ENCODE data around the gene SHF. TPM values are rescaled to one million over a fixed set of nuclear protein-coding genes. Genes with fewer than 3 reads are reported as not detected.

The SHF gene
- total and polyA plus RNA-seq, 2 of the 8 experiments (the other 6 are each of a cell fraction or from before 2014, with no cell fraction given), result 13.1 to 26.7 TPM

- TF ChIP-seq CHD7 (IDR thresholded peaks at IDR 0.05; ENCODE audit: insufficient replicate concordance, low read length) (no peak), PHF8 (conservative IDR thresholded peaks at IDR 0.05; ENCODE audit: low read depth, low read length) (no peak), ASH2L (IDR thresholded peaks at IDR 0.05; ENCODE audit: low read length) (no peak), KDM5A (IDR thresholded peaks at IDR 0.05; ENCODE audit: low read length) (no peak), TAF7 (optimal IDR thresholded peaks at IDR 0.05; ENCODE audit: borderline replicate concordance, low read depth, low read length) (no peak), KDM4A (IDR thresholded peaks at IDR 0.05; ENCODE audit: low read depth, low read length, severe bottlenecking) (no peak), POLR2A (IDR thresholded peaks at IDR 0.05; ENCODE audit: control extremely low read depth in 1 of 2, low read depth in 2 of 2, low read length in 2 of 2) (no peak), SUZ12 (IDR thresholded peaks at IDR 0.05; ENCODE audit: low read length) (no peak), CBX8 (IDR thresholded peaks at IDR 0.05; ENCODE audit: borderline replicate concordance, low read depth, low read length) (no peak)
- TF ChIP-seq, protein P1, sequence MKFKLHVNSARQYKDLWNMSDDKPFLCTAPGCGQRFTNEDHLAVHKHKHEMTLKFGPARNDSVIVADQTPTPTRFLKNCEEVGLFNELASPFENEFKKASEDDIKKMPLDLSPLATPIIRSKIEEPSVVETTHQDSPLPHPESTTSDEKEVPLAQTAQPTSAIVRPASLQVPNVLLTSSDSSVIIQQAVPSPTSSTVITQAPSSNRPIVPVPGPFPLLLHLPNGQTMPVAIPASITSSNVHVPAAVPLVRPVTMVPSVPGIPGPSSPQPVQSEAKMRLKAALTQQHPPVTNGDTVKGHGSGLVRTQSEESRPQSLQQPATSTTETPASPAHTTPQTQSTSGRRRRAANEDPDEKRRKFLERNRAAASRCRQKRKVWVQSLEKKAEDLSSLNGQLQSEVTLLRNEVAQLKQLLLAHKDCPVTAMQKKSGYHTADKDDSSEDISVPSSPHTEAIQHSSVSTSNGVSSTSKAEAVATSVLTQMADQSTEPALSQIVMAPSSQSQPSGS (IDR thresholded peaks at IDR 0.05; ENCODE audit: low read length), result no peak
Observed at GRCh38 chr15:45134046-45134445, 53.7 kb downstream of the SHF start (continued).
